ENCODE measurements around the gene CCDC146.
"Not testable (repeated sequence)": the region's sequence is repeated elsewhere in the genome, so short reads cannot be mapped to it uniquely, and the experiment has no call there.

Gene CCDC146

DNA sequence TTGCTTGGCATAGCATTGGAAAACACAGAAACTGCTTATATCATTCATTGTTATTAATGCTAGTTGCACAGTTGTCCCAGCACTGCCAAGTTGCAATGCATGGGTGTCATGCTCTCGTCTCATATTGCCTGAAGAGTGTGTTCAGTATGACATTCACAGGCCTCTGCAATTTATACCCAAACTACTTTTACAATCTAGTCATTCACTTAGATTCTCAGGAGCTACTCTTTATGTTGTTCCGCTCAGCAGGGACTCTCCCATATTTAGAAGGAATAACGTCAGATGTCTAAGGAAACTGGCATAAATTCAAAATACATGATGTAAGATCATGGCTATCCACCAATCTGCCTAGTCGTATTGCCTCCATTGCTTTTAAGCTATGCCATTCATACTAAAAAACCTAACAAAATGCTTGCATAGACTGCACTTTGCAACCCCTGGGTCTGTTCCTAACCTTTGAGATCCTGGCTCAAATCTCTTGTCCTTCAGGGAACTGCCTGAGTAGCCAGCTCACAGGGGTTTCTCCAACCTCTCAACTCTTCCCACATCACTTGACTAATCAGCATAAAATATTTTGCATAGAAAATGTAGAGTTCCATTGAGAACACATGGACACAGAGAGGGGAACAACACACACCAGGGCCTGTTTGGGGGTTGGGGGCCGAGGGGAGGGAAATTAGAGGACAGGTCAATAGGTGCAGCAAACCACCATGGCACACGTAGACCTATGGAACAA is 50.2 kb downstream of the CCDC146 start:
- H3K9me3 Mint-ChIP-seq; H3K36me3 Mint-ChIP-seq (ENCODE audit: low read depth); H3K27me3 Mint-ChIP-seq (ENCODE audit: low read depth); DNase-seq (ENCODE audit: low spot score); H3K4me3 Mint-ChIP-seq; H3K4me1 Mint-ChIP-seq (ENCODE audit: low read depth); H3K27ac Mint-ChIP-seq: not testable (repeated sequence)

DNA sequence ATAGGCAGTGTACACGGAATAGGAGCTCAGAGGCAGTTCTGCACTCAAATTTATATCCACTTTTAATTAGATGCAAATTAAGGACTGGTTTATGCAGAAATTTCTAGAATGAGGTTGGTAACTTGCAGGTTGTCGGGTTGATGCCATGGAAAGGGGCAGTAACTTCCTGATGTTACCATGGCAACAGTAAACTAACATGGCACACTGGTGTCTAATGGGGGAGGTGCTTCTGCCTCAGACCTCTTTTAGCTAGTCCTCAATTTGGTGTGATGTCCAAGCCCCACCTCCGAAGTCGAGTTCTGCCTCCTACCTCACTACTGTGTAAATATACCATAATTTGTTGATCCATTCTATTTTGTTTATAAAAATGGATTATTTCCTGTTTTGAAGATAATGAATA is 52.0 kb downstream of the CCDC146 start:
- not testable (repeated sequence) for H3K36me3 Mint-ChIP-seq (ENCODE audit: low read depth); DNase-seq (ENCODE audit: low spot score); H3K27ac Mint-ChIP-seq; H3K4me3 Mint-ChIP-seq; H3K9me3 Mint-ChIP-seq; H3K27me3 Mint-ChIP-seq (ENCODE audit: low read depth); H3K4me1 Mint-ChIP-seq (ENCODE audit: low read depth)

- H3K4me1 Mint-ChIP-seq (ENCODE audit: low read depth); H3K9me3 Mint-ChIP-seq; DNase-seq (ENCODE audit: low spot score); H3K36me3 Mint-ChIP-seq (ENCODE audit: low read depth); H3K27me3 Mint-ChIP-seq (ENCODE audit: low read depth); H3K27ac Mint-ChIP-seq; H3K4me3 Mint-ChIP-seq: not testable (repeated sequence)
These were observed 52.9 kb downstream of the CCDC146 start for GRCh38 chr7:77175274-77175800.

- not testable (repeated sequence) for DNase-seq (ENCODE audit: low spot score); H3K4me3 Mint-ChIP-seq; H3K4me1 Mint-ChIP-seq (ENCODE audit: low read depth); H3K9me3 Mint-ChIP-seq; H3K27ac Mint-ChIP-seq; H3K27me3 Mint-ChIP-seq (ENCODE audit: low read depth); H3K36me3 Mint-ChIP-seq (ENCODE audit: low read depth)
These were observed 55.0 kb downstream of the CCDC146 start for GRCh38 chr7:77177321-77177904.

- not testable (repeated sequence) for H3K27ac Mint-ChIP-seq; H3K4me3 Mint-ChIP-seq; H3K36me3 Mint-ChIP-seq (ENCODE audit: low read depth); H3K27me3 Mint-ChIP-seq (ENCODE audit: low read depth); H3K9me3 Mint-ChIP-seq; DNase-seq (ENCODE audit: low spot score); H3K4me1 Mint-ChIP-seq (ENCODE audit: low read depth)
These were observed 55.6 kb downstream of the CCDC146 start for GRCh38 chr7:77178024-77178423.

DNA sequence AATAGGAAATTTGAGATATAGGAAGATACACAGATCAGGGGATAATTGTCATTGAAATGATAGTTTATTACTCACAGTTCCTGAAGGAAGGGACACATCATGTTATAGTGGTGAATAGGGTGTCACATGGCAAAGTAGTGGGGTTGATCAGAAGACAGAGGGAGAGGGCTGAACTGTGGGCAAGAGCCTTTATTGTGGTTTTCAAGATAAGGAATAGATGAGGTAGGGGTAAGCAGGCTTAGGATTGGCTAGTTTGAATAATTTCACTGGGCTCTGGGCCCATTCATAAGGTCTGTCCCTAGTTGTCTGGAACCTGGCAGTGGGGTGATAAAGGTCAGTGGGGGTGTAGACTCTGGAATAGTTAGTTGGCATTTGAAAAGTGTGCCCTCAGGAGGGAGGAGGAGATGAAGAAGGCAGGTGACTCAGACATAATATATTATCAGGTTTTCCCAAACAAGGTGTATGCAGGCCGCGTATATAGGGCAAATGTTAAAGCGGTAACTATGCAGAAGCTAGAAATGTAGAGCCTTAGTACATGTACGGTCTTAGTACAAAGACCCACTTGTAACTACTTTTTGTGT is 58.7 kb downstream of the CCDC146 start:
- no peaks in the 10 kb centered on the region for H3K27me3 Mint-ChIP-seq (ENCODE audit: low read depth)
- H3K9me3 Mint-ChIP-seq: no peaks in the 10 kb centered on the region
- no peak overlapping the region for H3K27ac Mint-ChIP-seq
- DNase-seq (ENCODE audit: low spot score): no peak
- no peak overlapping the region for H3K4me3 Mint-ChIP-seq
- no peaks in the 10 kb centered on the region for H3K36me3 Mint-ChIP-seq (ENCODE audit: low read depth)
- peaks cover 7% of the 10 kb centered on the region for H3K4me1 Mint-ChIP-seq (ENCODE audit: low read depth)

- H3K4me1 Mint-ChIP-seq (ENCODE audit: low read depth): peaks cover 7% of the 10 kb centered on the region
- H3K27ac Mint-ChIP-seq: no peak overlapping the region
- H3K9me3 Mint-ChIP-seq: no peaks in the 10 kb centered on the region
- DNase-seq (ENCODE audit: low spot score): no peak
- no peaks in the 10 kb centered on the region for H3K27me3 Mint-ChIP-seq (ENCODE audit: low read depth)
- no peak overlapping the region for H3K4me3 Mint-ChIP-seq
- H3K36me3 Mint-ChIP-seq (ENCODE audit: low read depth): no peaks in the 10 kb centered on the region
These were observed 59.3 kb downstream of the CCDC146 start for GRCh38 chr7:77181734-77182133.

GRCh38 chr7:77182261-77182660 is 59.8 kb downstream of the CCDC146 start:
- H3K27ac Mint-ChIP-seq: no peak overlapping the region
- H3K4me1 Mint-ChIP-seq (ENCODE audit: low read depth): peaks cover 7% of the 10 kb centered on the region
- DNase-seq (ENCODE audit: low spot score): no peak
- H3K9me3 Mint-ChIP-seq: no peaks in the 10 kb centered on the region
- no peak overlapping the region for H3K4me3 Mint-ChIP-seq
- H3K36me3 Mint-ChIP-seq (ENCODE audit: low read depth): no peaks in the 10 kb centered on the region
- no peaks in the 10 kb centered on the region for H3K27me3 Mint-ChIP-seq (ENCODE audit: low read depth)

DNA sequence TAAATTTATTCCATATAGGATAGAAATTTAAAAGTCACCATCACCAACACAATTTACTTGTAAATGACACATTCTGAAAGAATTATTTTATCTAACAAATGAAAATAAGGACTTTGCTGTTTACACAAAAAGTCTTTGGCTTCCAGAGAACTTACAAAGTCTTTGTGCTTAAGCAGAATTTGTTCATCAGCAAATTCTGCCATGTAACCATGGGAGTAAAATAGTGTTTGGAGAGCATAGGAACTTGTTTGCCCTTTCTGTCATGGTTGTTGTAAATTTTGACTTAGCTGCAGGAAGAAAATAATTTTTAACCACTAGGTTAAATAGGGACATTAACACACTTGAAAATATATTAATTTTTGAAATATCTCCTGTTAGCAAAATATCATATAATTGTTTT is 62.0 kb downstream of the CCDC146 start:
- no peaks in the 10 kb centered on the region for H3K9me3 Mint-ChIP-seq
- H3K36me3 Mint-ChIP-seq (ENCODE audit: low read depth): peaks cover 3% of the 10 kb centered on the region
- no peaks in the 10 kb centered on the region for H3K27me3 Mint-ChIP-seq (ENCODE audit: low read depth)
- DNase-seq (ENCODE audit: low spot score): no peak
- H3K4me1 Mint-ChIP-seq (ENCODE audit: low read depth): peaks cover 10% of the 10 kb centered on the region
- no peak overlapping the region for H3K4me3 Mint-ChIP-seq
- no peak overlapping the region for H3K27ac Mint-ChIP-seq

DNA sequence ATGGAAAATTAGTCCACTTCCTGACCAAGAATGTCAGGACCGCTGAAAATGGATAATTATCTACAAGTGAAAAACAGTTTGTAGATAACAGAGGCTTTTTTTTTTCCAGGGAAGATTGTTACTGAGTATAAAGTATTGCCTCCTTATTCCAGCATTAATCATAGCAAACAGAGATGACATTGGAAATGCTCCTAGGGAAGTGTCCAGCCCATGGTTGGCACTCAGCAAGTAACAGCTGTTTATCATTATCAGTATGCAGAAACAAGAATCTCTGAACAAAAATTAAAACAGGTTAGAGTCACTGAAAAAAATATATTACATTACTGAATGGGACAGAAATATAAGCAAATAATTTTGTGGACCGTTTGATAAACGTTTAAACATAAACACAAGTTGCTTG is 62.6 kb downstream of the CCDC146 start:
- H3K4me3 Mint-ChIP-seq: no peak overlapping the region
- DNase-seq (ENCODE audit: low spot score): no peak

GRCh38 chr7:77185866-77186265 is 63.5 kb downstream of the CCDC146 start:
- no peaks in the 10 kb centered on the region for H3K9me3 Mint-ChIP-seq
- H3K4me3 Mint-ChIP-seq: no peak overlapping the region
- H3K4me1 Mint-ChIP-seq (ENCODE audit: low read depth): peaks cover 11% of the 10 kb centered on the region
- no peak overlapping the region for H3K27ac Mint-ChIP-seq
- DNase-seq (ENCODE audit: low spot score): no peak
- H3K36me3 Mint-ChIP-seq (ENCODE audit: low read depth): peaks cover 4% of the 10 kb centered on the region
- H3K27me3 Mint-ChIP-seq (ENCODE audit: low read depth): no peaks in the 10 kb centered on the region

More for the DNA sequence above, 62.6 kb downstream of the CCDC146 start:
- no peaks in the 10 kb centered on the region for H3K27me3 Mint-ChIP-seq (ENCODE audit: low read depth)
- no peak overlapping the region for H3K27ac Mint-ChIP-seq
- H3K9me3 Mint-ChIP-seq: no peaks in the 10 kb centered on the region
- peaks cover 12% of the 10 kb centered on the region for H3K4me1 Mint-ChIP-seq (ENCODE audit: low read depth)
- H3K36me3 Mint-ChIP-seq (ENCODE audit: low read depth): peaks cover 4% of the 10 kb centered on the region

DNA sequence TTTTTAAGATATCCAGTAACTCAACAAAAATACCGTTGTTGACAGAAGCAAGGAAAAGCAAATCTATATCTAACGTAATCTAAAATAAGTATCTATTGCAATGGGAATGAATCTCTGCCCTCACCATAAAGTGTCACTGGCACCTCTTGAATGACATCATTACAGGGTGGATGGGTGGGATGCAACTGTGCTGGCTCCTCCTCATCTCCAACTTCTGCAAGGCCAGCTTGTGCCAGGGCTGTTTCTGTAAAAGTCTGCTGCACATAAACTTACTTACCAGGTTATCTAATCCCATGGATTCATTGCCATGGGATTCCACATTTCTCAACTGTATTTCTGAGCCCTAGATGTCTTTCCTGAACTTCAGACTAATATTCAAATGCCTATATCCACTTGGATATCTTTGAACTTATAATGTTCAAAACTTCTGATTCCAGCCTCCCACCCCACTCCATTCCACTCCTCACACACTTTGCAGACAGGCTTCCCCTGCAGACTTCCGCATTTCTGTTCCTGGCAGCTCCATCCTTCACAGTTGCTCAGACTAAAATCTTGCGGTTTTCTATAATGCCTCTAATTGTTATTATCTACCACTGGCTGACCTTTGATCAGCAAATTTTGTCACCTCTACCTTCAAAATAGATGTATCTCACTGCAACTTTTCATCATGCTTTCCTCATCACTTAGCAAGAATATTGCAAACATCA is 66.5 kb downstream of the CCDC146 start:
- Mint-ChIP-seq H3K9me3 (no peaks in the 10 kb centered on the region), H3K27me3 (ENCODE audit: low read depth) (no peaks in the 10 kb centered on the region), H3K27ac (no peak overlapping the region), H3K36me3 (ENCODE audit: low read depth) (peaks cover 8% of the 10 kb centered on the region), H3K4me3 (no peak overlapping the region), H3K4me1 (ENCODE audit: low read depth) (peaks cover 23% of the 10 kb centered on the region)
- DNase-seq (ENCODE audit: low spot score): no peak

GRCh38 chr7:77197141-77197540 is 74.7 kb downstream of the CCDC146 start:
- no peak for DNase-seq (ENCODE audit: low spot score)
- no peak overlapping the region for H3K4me3 Mint-ChIP-seq
- peaks cover 47% of the 10 kb centered on the region for H3K4me1 Mint-ChIP-seq (ENCODE audit: low read depth)
- peaks cover 7% of the 10 kb centered on the region for H3K36me3 Mint-ChIP-seq (ENCODE audit: low read depth)
- H3K9me3 Mint-ChIP-seq: no peaks in the 10 kb centered on the region
- H3K27ac Mint-ChIP-seq: no peak overlapping the region
- no peaks in the 10 kb centered on the region for H3K27me3 Mint-ChIP-seq (ENCODE audit: low read depth)

Measured in T-helper 2 cell treated with Interferon-gamma antibody and Interleukin-4, amounts not matched to agents 5 μg/mL and 100 μg/mL, for 36 hours (primary cell).